ENCODE measurements around the gene LPIN1.

The LPIN1 gene

GRCh38 chr2:11872948-11873269, 126.5 kb downstream of the LPIN1 start:
- no peak overlapping the region for H3K27ac Mint-ChIP-seq

DNA sequence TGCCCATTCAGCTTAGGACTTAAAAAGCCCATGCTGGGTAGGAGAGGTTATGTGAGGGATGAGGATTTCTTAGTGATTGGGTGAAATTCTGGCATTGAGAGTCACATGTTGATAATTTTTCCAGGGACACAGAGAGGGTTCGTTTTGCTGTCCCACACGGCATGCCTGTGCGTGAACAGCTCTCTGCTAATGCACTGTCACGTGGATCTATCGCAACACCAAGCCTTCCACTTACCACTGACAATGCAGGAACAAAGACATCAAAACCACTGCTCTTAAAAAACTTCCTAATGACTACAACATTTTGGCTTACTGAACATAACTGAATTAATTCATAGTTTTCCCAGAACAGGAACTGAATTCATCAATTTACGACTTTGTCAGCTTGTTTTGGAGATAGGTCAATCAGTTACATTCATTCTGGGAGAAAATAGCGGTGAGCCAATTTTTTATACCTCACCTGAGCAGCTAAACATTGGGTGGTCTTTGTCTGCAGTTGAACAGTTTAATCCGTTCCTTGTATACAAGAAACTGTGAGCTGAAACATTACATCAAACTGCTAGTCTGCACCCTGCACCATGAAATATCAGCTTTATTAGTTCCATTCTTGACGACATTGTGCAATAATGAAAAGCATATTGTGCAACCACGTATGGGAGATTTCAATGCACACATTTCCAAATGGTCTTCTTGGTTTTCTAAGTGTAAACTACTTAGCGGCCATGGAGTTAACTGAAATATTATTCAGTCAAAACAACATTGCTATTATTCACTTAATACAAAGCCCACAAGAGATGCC, 127.1 kb downstream of the LPIN1 start:
- no peaks in the 10 kb centered on the region for H3K36me3 Mint-ChIP-seq (ENCODE audit: low read depth)
- H3K27ac Mint-ChIP-seq: no peak overlapping the region
- no peak overlapping the region for H3K4me3 Mint-ChIP-seq
- H3K27me3 Mint-ChIP-seq (ENCODE audit: low read depth): peaks cover 19% of the 10 kb centered on the region
- TF ChIP-seq, protein P1, sequence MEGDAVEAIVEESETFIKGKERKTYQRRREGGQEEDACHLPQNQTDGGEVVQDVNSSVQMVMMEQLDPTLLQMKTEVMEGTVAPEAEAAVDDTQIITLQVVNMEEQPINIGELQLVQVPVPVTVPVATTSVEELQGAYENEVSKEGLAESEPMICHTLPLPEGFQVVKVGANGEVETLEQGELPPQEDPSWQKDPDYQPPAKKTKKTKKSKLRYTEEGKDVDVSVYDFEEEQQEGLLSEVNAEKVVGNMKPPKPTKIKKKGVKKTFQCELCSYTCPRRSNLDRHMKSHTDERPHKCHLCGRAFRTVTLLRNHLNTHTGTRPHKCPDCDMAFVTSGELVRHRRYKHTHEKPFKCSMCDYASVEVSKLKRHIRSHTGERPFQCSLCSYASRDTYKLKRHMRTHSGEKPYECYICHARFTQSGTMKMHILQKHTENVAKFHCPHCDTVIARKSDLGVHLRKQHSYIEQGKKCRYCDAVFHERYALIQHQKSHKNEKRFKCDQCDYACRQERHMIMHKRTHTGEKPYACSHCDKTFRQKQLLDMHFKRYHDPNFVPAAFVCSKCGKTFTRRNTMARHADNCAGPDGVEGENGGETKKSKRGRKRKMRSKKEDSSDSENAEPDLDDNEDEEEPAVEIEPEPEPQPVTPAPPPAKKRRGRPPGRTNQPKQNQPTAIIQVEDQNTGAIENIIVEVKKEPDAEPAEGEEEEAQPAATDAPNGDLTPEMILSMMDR (IDR thresholded peaks at IDR 0.05; ENCODE audit: unreplicated experiment in 3 of 3): no peak
- H3K4me1 Mint-ChIP-seq: peaks cover 4% of the 10 kb centered on the region
- H3K9me3 Mint-ChIP-seq: no peaks in the 10 kb centered on the region

More at GRCh38 chr2:11872948-11873269, 126.5 kb downstream of the LPIN1 start:
- Mint-ChIP-seq H3K27me3 (ENCODE audit: low read depth) (peaks cover 19% of the 10 kb centered on the region), H3K36me3 (ENCODE audit: low read depth) (no peaks in the 10 kb centered on the region), H3K4me1 (peaks cover 4% of the 10 kb centered on the region), H3K4me3 (no peak overlapping the region), H3K9me3 (no peaks in the 10 kb centered on the region)
- TF ChIP-seq, protein P1 (IDR thresholded peaks at IDR 0.05; ENCODE audit: unreplicated experiment in 3 of 3): no peak

GRCh38 chr2:11874861-11875260, 128.4 kb downstream of the LPIN1 start:
- peaks cover 4% of the 10 kb centered on the region for H3K4me1 Mint-ChIP-seq
- H3K9me3 Mint-ChIP-seq: peaks cover 4% of the 10 kb centered on the region
- H3K4me3 Mint-ChIP-seq: no peak overlapping the region
- H3K27ac Mint-ChIP-seq: no peak overlapping the region
- peaks cover 23% of the 10 kb centered on the region for H3K27me3 Mint-ChIP-seq (ENCODE audit: low read depth)
- H3K36me3 Mint-ChIP-seq (ENCODE audit: low read depth): no peaks in the 10 kb centered on the region
- TF ChIP-seq, protein P1 (IDR thresholded peaks at IDR 0.05; ENCODE audit: unreplicated experiment in 3 of 3): no peak

GRCh38 chr2:11875481-11875880, 129.0 kb downstream of the LPIN1 start:
- Mint-ChIP-seq H3K9me3 (peaks cover 4% of the 10 kb centered on the region), H3K36me3 (ENCODE audit: low read depth) (no peaks in the 10 kb centered on the region), H3K27me3 (ENCODE audit: low read depth) (peaks cover 18% of the 10 kb centered on the region), H3K4me1 (peaks cover 4% of the 10 kb centered on the region), H3K27ac (no peak overlapping the region), H3K4me3 (no peak overlapping the region)
- TF ChIP-seq, protein P1 (IDR thresholded peaks at IDR 0.05; ENCODE audit: unreplicated experiment in 3 of 3): no peak

- Mint-ChIP-seq H3K9me3 (peaks cover 4% of the 10 kb centered on the region), H3K27me3 (ENCODE audit: low read depth) (peaks cover 15% of the 10 kb centered on the region), H3K27ac (no peak overlapping the region), H3K4me1 (peaks cover 4% of the 10 kb centered on the region), H3K36me3 (ENCODE audit: low read depth) (no peaks in the 10 kb centered on the region), H3K4me3 (no peak overlapping the region)
- TF ChIP-seq, protein P1 (IDR thresholded peaks at IDR 0.05; ENCODE audit: unreplicated experiment in 3 of 3): no peak
These were observed 130.0 kb downstream of the LPIN1 start for GRCh38 chr2:11876436-11876835.

- peaks cover 4% of the 10 kb centered on the region for H3K4me1 Mint-ChIP-seq
- peaks cover 13% of the 10 kb centered on the region for H3K27me3 Mint-ChIP-seq (ENCODE audit: low read depth)
- peaks cover 4% of the 10 kb centered on the region for H3K9me3 Mint-ChIP-seq
- TF ChIP-seq, protein P1 (IDR thresholded peaks at IDR 0.05; ENCODE audit: unreplicated experiment in 3 of 3): no peak
- H3K36me3 Mint-ChIP-seq (ENCODE audit: low read depth): no peaks in the 10 kb centered on the region
- H3K4me3 Mint-ChIP-seq: no peak overlapping the region
- H3K27ac Mint-ChIP-seq: no peak overlapping the region
These were observed 130.5 kb downstream of the LPIN1 start for GRCh38 chr2:11876889-11877288.
